ENCODE data around the gene DCAKD. TPM values are rescaled to one million over a fixed set of nuclear protein-coding genes. Genes with fewer than 3 reads are reported as not detected.

Gene DCAKD
- polyA plus RNA-seq, 1 donor, result 28.6 TPM

- DNase-seq (ENCODE audit: low read depth), result no peak
Observed at GRCh38 chr17:44976206-44976605, 75.2 kb downstream of the DCAKD start.

Other genes with a start within 250 kb of the DCAKD start
- 19.8 TPM for gene GJC1, start 221.3 kb downstream of the DCAKD start, polyA plus RNA-seq (ENCODE audit: insufficient read length)
- 4.2 TPM for gene HIGD1B, start 203.7 kb downstream of the DCAKD start, polyA plus RNA-seq (ENCODE audit: insufficient read length)
- gene EFTUD2, start 152.2 kb downstream of the DCAKD start, polyA plus RNA-seq (ENCODE audit: insufficient read length), result 55.3 TPM
- gene GFAP, start 136.1 kb downstream of the DCAKD start, polyA plus RNA-seq (ENCODE audit: insufficient read length), result 0.38 TPM
- gene KIF18B, start 103.9 kb downstream of the DCAKD start, polyA plus RNA-seq (ENCODE audit: insufficient read length), result 7.7 TPM
- 1.9 TPM for gene C1QL1, start 83.3 kb downstream of the DCAKD start, polyA plus RNA-seq (ENCODE audit: insufficient read length)
- gene NMT1, start 9.7 kb upstream of the DCAKD start, polyA plus RNA-seq (ENCODE audit: insufficient read length), result 37.3 TPM
- 33.6 TPM for gene PLCD3, start 80.9 kb upstream of the DCAKD start, polyA plus RNA-seq (ENCODE audit: insufficient read length)
- 4.9 TPM for gene ACBD4, start 84.1 kb upstream of the DCAKD start, polyA plus RNA-seq (ENCODE audit: insufficient read length)
- 22.1 TPM for gene HEXIM1, start 96.8 kb upstream of the DCAKD start, polyA plus RNA-seq (ENCODE audit: insufficient read length)
- 6.7 TPM for gene HEXIM2, start 110.2 kb upstream of the DCAKD start, polyA plus RNA-seq (ENCODE audit: insufficient read length)
- gene FMNL1, start 170.3 kb upstream of the DCAKD start, polyA plus RNA-seq (ENCODE audit: insufficient read length), result 4.4 TPM
- 0.11 TPM for gene SPATA32, start 210.5 kb upstream of the DCAKD start, polyA plus RNA-seq (ENCODE audit: insufficient read length)